Lower leg skin (tissue), 4 donors: ENCODE data around the gene CNN3. TPM values are rescaled to one million over a fixed set of nuclear protein-coding genes. Genes with fewer than 3 reads are reported as not detected.

ENCODE experiments used
- DNase-seq, 2 donors: peaks; one replicate each; pipeline ENCODE4 v3.0.0-alpha.2; 2019; ENCODE audit warnings: low spot score in 2 of 2
- H3K4me3 ChIP-seq: fragments of 200-600 bp; sonication (generic); 2 replicates; pipeline ENCODE4 v1.5.1; 2017; ENCODE audit warnings: mild to moderate bottlenecking, low read depth; ENCODE audit not compliant: poor library complexity, severe bottlenecking
- CTCF ChIP-seq, 3 donors: fragments of 450-650 bp; IDR thresholded peaks; one replicate each; pipeline ENCODE4 v1.5.1; 2016; ENCODE audit warnings: antibody characterized with exemption in 3 of 3, mild to moderate bottlenecking in 3 of 3, moderate library complexity in 2 of 3
- POLR2A ChIP-seq, 2 donors: fragments of 450-650 bp; IDR thresholded peaks; one replicate each; pipeline ENCODE4 v1.6.1; 2016 to 2017; ENCODE audit warnings: antibody characterized with exemption in 2 of 2, mild to moderate bottlenecking in 1 of 2, moderate library complexity in 1 of 2
- WGBS, 2 donors: methylation state at CpG; one replicate each; pipeline ENCODE4 v1.1.5; 2018; 5-methylcytosine and 5-hydroxymethylcytosine counted together
- intact Hi-C: fragments of 100-400 bp; cut with DNase I; formaldehyde crosslinking; loops from one replicate; pipeline ENCODE4 v1.15.0; 2023; ENCODE audit warnings: low total_unique reads
- total RNA-seq, 4 donors: library from RNA; depleted of rRNA; stranded (reverse); fragments of >200 nt; gene quantifications; one replicate each; pipeline ENCODE4 v1.1.0, GENCODE V29; 2016

Gene CNN3
- total RNA-seq, 4 donors from 2014 or later = 30.7 to 94.3 (median 47.8) TPM

GRCh38 chr1:94929351-94930217, 2.7 kb upstream of the CNN3 start:
- no peak overlapping the region for H3K4me3 ChIP-seq
- no peak for DNase-seq
- TF ChIP-seq POLR2A (IDR thresholded peaks at IDR 0.05) (no peak), CTCF (IDR thresholded peaks at IDR 0.05) (no peak)
- intact Hi-C loops = loop anchor here (10.0 kb wide), 1 partner anchor 75 kb away; no protein-coding TSS in a partner anchor
- 73 to 81% methylated on average over 11 of the region's 11 CpGs for WGBS, 2 donors

- H3K4me3 ChIP-seq = no peak overlapping the region
- TF ChIP-seq POLR2A (IDR thresholded peaks at IDR 0.05) = no peak
- TF ChIP-seq CTCF (IDR thresholded peaks at IDR 0.05) = no peak
- intact Hi-C loops = loop anchor here (10.0 kb wide), 1 partner anchor 74 kb away; no protein-coding TSS in a partner anchor
- no peak for DNase-seq
- 54 to 57% methylated on average over 7 of the region's 7 CpGs for WGBS, 2 donors
These were observed 1.5 kb upstream of the CNN3 start for GRCh38 chr1:94928293-94928939.

- intact Hi-C loops = loop anchor here (10.0 kb wide), 1 partner anchor 73 kb away; no protein-coding TSS in a partner anchor
- WGBS, 2 donors = 21 to 29% methylated on average over 32 to 39 of the region's 40 CpGs
- TF ChIP-seq CTCF (IDR thresholded peaks at IDR 0.05) = no peak
- TF ChIP-seq POLR2A (IDR thresholded peaks at IDR 0.05) = no peak
- peak; percentile 29 to 89 for DNase-seq
- peak overlapping the region; percentile 18 for H3K4me3 ChIP-seq
These were observed 680 bp upstream of the CNN3 start for GRCh38 chr1:94927405-94928175.

- TF ChIP-seq CTCF (IDR thresholded peaks at IDR 0.05) = no peak
- TF ChIP-seq POLR2A (IDR thresholded peaks at IDR 0.05) = no peak
- WGBS, 2 donors = 0 to 3% methylated on average over 40 to 45 of the region's 78 CpGs
- intact Hi-C loops = loop anchor here (10.0 kb wide), 1 partner anchor 72 kb away; no protein-coding TSS in a partner anchor
- H3K4me3 ChIP-seq = peak overlapping the region; percentile 73
- peak; percentile 26 to 89 for DNase-seq
These were observed 590 bp downstream of the CNN3 start for GRCh38 chr1:94926126-94926914.
